ENCODE data around the gene ENDOU. TPM values are rescaled to one million over a fixed set of nuclear protein-coding genes. Genes with fewer than 3 reads are reported as not detected.

The ENDOU gene
- total and polyA plus RNA-seq, 12 donors, result 0.11 to 0.56 (median 0.29) TPM; not detected in 1

- no peaks in the 10 kb centered on the region for H3K27me3 ChIP-seq
- peaks cover 0 to 59% (median 29%) of the 10 kb centered on the region in 9 donors for H3K4me1 ChIP-seq
- TF ChIP-seq CTCF (IDR thresholded peaks at IDR 0.05), result no peak
- ATAC-seq (no peak), DNase-seq (peak in 1 of 2 donors; percentile 2)
- no peak overlapping the region for H3K27ac ChIP-seq
- no peaks in the 10 kb centered on the region for H3K36me3 ChIP-seq
- H3K4me3 ChIP-seq, result no peak overlapping the region
- intact Hi-C loops (cut with DNase I), result loop anchor here in 6 of 10 donors (2.0 to 5.0 kb wide), 2 partner anchors 49 to 52 kb away; no protein-coding TSS in a partner anchor
- WGBS, 2 donors, result 77 to 82% methylated on average over 5 of the region's 5 CpGs
- no peaks in the 10 kb centered on the region for H3K9me3 ChIP-seq
Measured at GRCh38 chr12:47766502-47767215, 41.4 kb upstream of the ENDOU start.

- 79 to 80% methylated on average over 8 of the region's 8 CpGs for WGBS, 2 donors
- ATAC-seq (no peak), DNase-seq (peak in 1 of 2 donors; percentile 8)
- Histone ChIP-seq H3K9me3 (no peaks in the 10 kb centered on the region), H3K27ac (peak overlapping the region in 2 of 10 donors; percentile 8 to 55), H3K4me3 (no peak overlapping the region), H3K27me3 (no peaks in the 10 kb centered on the region), H3K4me1 (peaks cover 0 to 66% (median 37%) of the 10 kb centered on the region in 9 donors), H3K36me3 (no peaks in the 10 kb centered on the region)
- intact Hi-C loops (cut with DNase I), result loop anchor here in 1 of 10 donors (2.0 kb wide), 1 partner anchor 47 kb away; no protein-coding TSS in a partner anchor
- TF ChIP-seq CTCF (IDR thresholded peaks at IDR 0.05), result no peak
Measured at GRCh38 chr12:47763481-47764346, 38.4 kb upstream of the ENDOU start.

GRCh38 chr12:47762850-47763465 lies 37.7 kb upstream of the ENDOU start:
- peak overlapping the region in 3 of 10 donors; percentile 8 to 55 (median 15) for H3K27ac ChIP-seq
- H3K9me3 ChIP-seq, result no peaks in the 10 kb centered on the region
- TF ChIP-seq CTCF (IDR thresholded peaks at IDR 0.05), result no peak
- WGBS, 2 donors, result 70 to 72% methylated on average over 3 of the region's 3 CpGs
- intact Hi-C loops (cut with DNase I), result no loop called here
- peaks cover under 1 to 61% (median 44%) of the 10 kb centered on the region in 9 donors for H3K4me1 ChIP-seq
- H3K36me3 ChIP-seq, result no peaks in the 10 kb centered on the region
- DNase-seq (no peak), ATAC-seq (no peak)
- no peaks in the 10 kb centered on the region for H3K27me3 ChIP-seq
- no peak overlapping the region for H3K4me3 ChIP-seq

Measured in heart right ventricle (tissue), 16 donors.